GM06990 (cell line): ENCODE data around the gene RHOBTB1.

ENCODE experiments used
- DNase-seq: peaks from one replicate; pipeline ENCODE4 v3.0.0-alpha.2; 2011; ENCODE audit not compliant: insufficient read length; ENCODE audit errors: extremely low read depth
- H3K27me3 ChIP-seq: replicated peaks from 2 replicates; pipeline ENCODE4 v1.6.0; 2011; ENCODE audit warnings: low read length; ENCODE audit not compliant: control insufficient read depth, insufficient read depth
- H3K36me3 ChIP-seq: 2 replicates; pipeline ENCODE4 v1.5.1; 2011; ENCODE audit warnings: low read length; ENCODE audit not compliant: control insufficient read depth, insufficient read depth
- H3K4me3 ChIP-seq: replicated peaks from 2 replicates; pipeline ENCODE4 v1.5.1; 2011; ENCODE audit warnings: low read depth, mild to moderate bottlenecking, control low read depth, low read length
- TF ChIP-seq, protein P1 (sequence below): IDR thresholded peaks from 2 replicates; pipeline ENCODE4 v1.5.1; 2011; ENCODE audit warnings: low read length, control low read depth, mild to moderate bottlenecking, inconsistent platforms; ENCODE audit not compliant: insufficient read depth, poor library complexity, severe bottlenecking

The RHOBTB1 gene

DNA sequence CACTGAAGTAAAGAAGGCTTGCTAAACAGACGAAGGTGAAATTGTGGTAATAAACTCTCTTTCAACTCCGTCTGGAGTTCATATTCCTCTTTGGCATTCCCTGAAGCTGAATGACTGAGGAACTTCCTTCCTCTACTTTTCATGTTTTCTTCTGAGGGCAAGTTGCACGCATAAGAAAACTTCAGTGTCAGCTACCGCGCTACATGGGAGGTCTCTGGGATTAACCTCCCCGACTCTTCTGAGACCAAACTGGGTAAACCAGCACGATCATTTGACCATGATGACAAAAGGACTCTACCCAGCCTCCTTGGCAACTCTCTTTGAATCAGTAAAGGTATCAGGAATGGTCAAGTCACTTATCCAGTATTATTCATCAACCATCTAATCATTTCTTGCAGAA lies 44.7 kb downstream of the RHOBTB1 start:
- Histone ChIP-seq H3K4me3 (no peak overlapping the region), H3K27me3 (no peaks in the 10 kb centered on the region), H3K36me3 (no peaks in the 10 kb centered on the region)
- no peak for DNase-seq
- TF ChIP-seq, protein P1, sequence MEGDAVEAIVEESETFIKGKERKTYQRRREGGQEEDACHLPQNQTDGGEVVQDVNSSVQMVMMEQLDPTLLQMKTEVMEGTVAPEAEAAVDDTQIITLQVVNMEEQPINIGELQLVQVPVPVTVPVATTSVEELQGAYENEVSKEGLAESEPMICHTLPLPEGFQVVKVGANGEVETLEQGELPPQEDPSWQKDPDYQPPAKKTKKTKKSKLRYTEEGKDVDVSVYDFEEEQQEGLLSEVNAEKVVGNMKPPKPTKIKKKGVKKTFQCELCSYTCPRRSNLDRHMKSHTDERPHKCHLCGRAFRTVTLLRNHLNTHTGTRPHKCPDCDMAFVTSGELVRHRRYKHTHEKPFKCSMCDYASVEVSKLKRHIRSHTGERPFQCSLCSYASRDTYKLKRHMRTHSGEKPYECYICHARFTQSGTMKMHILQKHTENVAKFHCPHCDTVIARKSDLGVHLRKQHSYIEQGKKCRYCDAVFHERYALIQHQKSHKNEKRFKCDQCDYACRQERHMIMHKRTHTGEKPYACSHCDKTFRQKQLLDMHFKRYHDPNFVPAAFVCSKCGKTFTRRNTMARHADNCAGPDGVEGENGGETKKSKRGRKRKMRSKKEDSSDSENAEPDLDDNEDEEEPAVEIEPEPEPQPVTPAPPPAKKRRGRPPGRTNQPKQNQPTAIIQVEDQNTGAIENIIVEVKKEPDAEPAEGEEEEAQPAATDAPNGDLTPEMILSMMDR = no peak

- no peak for DNase-seq
- TF ChIP-seq, protein P1 = no peak
- Histone ChIP-seq H3K27me3 (no peaks in the 10 kb centered on the region), H3K4me3 (no peak overlapping the region), H3K36me3 (no peaks in the 10 kb centered on the region)
Observed at GRCh38 chr10:60898321-60898720, 45.7 kb downstream of the RHOBTB1 start.

GRCh38 chr10:60896810-60897209 lies 47.2 kb downstream of the RHOBTB1 start:
- no peak for DNase-seq
- TF ChIP-seq, protein P1 = no peak
- H3K4me3 ChIP-seq = no peak overlapping the region
- no peaks in the 10 kb centered on the region for H3K27me3 ChIP-seq
- no peaks in the 10 kb centered on the region for H3K36me3 ChIP-seq

DNA sequence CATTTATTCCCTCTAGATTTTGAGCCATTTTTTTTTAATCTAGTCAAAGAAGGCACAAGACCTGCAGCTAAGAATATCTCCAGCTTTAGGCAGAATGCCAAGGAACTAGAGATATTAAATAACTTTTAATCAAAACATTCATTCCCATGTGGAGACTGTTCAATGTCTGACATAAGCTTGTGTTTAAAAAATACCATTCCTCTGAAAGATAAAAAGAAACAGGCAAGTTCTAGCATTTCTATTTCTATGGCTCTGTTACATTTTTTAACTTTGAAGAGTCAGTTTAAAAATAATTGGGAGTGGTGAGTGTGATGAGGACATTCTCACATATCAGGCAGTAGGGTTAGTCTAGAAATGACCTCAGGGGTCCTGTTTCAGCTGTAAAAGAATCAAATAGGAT lies 48.0 kb downstream of the RHOBTB1 start:
- no peaks in the 10 kb centered on the region for H3K36me3 ChIP-seq
- no peaks in the 10 kb centered on the region for H3K27me3 ChIP-seq
- DNase-seq = no peak
- no peak overlapping the region for H3K4me3 ChIP-seq
- TF ChIP-seq, protein P1 = no peak

- Histone ChIP-seq H3K4me3 (no peak overlapping the region), H3K36me3 (no peaks in the 10 kb centered on the region), H3K27me3 (no peaks in the 10 kb centered on the region)
- TF ChIP-seq, protein P1 = no peak
- no peak for DNase-seq
Observed at GRCh38 chr10:60894786-60895185, 49.2 kb downstream of the RHOBTB1 start.

DNA sequence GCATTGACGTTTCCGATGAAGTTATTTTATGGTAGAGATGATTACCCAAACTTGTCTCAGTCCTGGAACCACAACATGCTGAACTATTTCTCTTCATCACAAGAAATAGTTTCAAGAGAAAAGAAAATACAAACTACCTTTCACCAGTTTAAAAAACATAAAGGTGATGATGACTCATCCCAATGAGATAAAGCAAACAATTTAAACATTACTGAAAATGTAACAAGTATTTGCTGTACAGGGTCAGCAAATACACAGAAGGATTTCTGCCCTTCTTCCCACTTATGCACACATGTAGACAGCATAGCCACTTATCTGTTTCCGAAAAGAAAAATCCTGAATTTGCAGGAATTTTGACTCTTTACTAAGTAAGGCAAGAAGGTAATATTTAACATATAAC lies 50.8 kb downstream of the RHOBTB1 start:
- DNase-seq = no peak
- TF ChIP-seq, protein P1 = no peak
- Histone ChIP-seq H3K27me3 (no peaks in the 10 kb centered on the region; the same call in 1 of the 2 replicates), H3K4me3 (no peak overlapping the region), H3K36me3 (no peaks in the 10 kb centered on the region)
